OCI-LY7 (cell line): ENCODE data around the gene TDRD1. TPM values are rescaled to one million over a fixed set of nuclear protein-coding genes. Genes with fewer than 3 reads are reported as not detected.

Experiments
- BruUV-seq: library from RNA; stranded (reverse); fragments of 400-500 nt; replicated peaks from 2 replicates; lab custom pipeline; 2021; lab: Mats Ljungman, UMichigan
- CTCF ChIA-PET: fragments of 300-600 bp; sonication (Branson Sonifier 250); formaldehyde crosslinking; loops from one replicate; lab custom pipeline; 2022; ENCODE audit warnings: antibody characterized with exemption; ENCODE audit not compliant: unreplicated experiment; lab: Charles Lee
- POLR2A ChIA-PET: fragments of 300-600 bp; sonication (Branson Sonifier 250); formaldehyde crosslinking; loops from one replicate; lab custom pipeline; 2022; ENCODE audit warnings: antibody characterized with exemption; lab: Charles Lee
- DNase-seq: peaks from one replicate; pipeline ENCODE4 v3.0.0-alpha.2; 2015; ENCODE audit warnings: low spot score
- H2AFZ ChIP-seq: fragments of 200-600 bp; sonication (generic), shearing (Covaris generic); 2 replicates; pipeline ENCODE4 v1.6.1; 2014; ENCODE audit warnings: mild to moderate bottlenecking, antibody characterized with exemption, low read length, moderate library complexity
- H3K27ac ChIP-seq: fragments of 200-600 bp; sonication (generic); 2 replicates; pipeline ENCODE4 v1.5.1; 2014; ENCODE audit warnings: mixed run types, low read depth, mild to moderate bottlenecking, moderate library complexity, low read length, inconsistent platforms; ENCODE audit not compliant: poor library complexity, severe bottlenecking
- H3K36me3 ChIP-seq: fragments of 200-600 bp; sonication (generic); 2 replicates; pipeline ENCODE4 v1.6.1; 2014; ENCODE audit warnings: mild to moderate bottlenecking, antibody characterized with exemption, low read length, moderate library complexity, mixed read lengths; ENCODE audit not compliant: insufficient read depth
- H3K4me1 ChIP-seq: fragments of 200-600 bp; sonication (generic); 2 replicates; pipeline ENCODE4 v1.5.1; 2014; ENCODE audit warnings: mild to moderate bottlenecking, low read length; ENCODE audit not compliant: insufficient read depth, poor library complexity, severe bottlenecking
- H3K4me2 ChIP-seq: fragments of 200-600 bp; sonication (generic); 2 replicates; pipeline ENCODE4 v1.6.1; 2014; ENCODE audit warnings: mild to moderate bottlenecking, low read length
- H3K4me3 ChIP-seq: fragments of 200-600 bp; sonication (generic); 2 replicates; pipeline ENCODE4 v1.5.1; 2014; ENCODE audit warnings: mild to moderate bottlenecking, low read depth, low read length; ENCODE audit not compliant: poor library complexity, severe bottlenecking
- H3K79me2 ChIP-seq: fragments of 200-600 bp; sonication (generic); 2 replicates; pipeline ENCODE4 v1.6.1; 2016; ENCODE audit warnings: low read depth, mild to moderate bottlenecking, low read length, moderate library complexity, mixed read lengths; ENCODE audit not compliant: insufficient read depth
- H3K9me2 ChIP-seq: fragments of 200-600 bp; sonication (generic); 2 replicates; pipeline ENCODE4 v1.6.1; 2016; ENCODE audit warnings: mild to moderate bottlenecking, low read length, mixed read lengths; ENCODE audit not compliant: insufficient read depth
- H3K9me3 ChIP-seq: fragments of 200-600 bp; sonication (generic); 2 replicates; pipeline ENCODE4 v1.6.1; 2014; ENCODE audit warnings: mild to moderate bottlenecking, mixed run types, low read length, mixed read lengths
- H4K20me1 ChIP-seq: fragments of 200-600 bp; sonication (generic); 2 replicates; pipeline ENCODE4 v1.6.1; 2014; ENCODE audit warnings: mild to moderate bottlenecking, antibody characterized with exemption, low read length, moderate library complexity, mixed read lengths; ENCODE audit not compliant: insufficient read depth
- EZH2phosphoT487 ChIP-seq: fragments of 200-600 bp; sonication (generic); IDR thresholded peaks from 2 replicates; pipeline ENCODE4 v1.6.1; 2018; ENCODE audit warnings: low read depth, borderline replicate concordance, mild to moderate bottlenecking, mixed run types, antibody characterized with exemption, low read length, moderate library complexity, mixed read lengths
- intact Hi-C: fragments of 100-400 bp; cut with micrococcal nuclease; formaldehyde crosslinking; loops from one replicate; pipeline ENCODE4 v1.10.0; 2022; ENCODE audit not compliant: unreplicated experiment
- total RNA-seq, 2 experiments: library from RNA; depleted of rRNA in 1 of 2; stranded (reverse); fragments of >200 nt in 1 of 2; shearing (Covaris generic) in 1 of 2; gene quantifications; 2 replicates each; pipeline ENCODE4 v1.2.3, GENCODE V29; 2014 to 2022
- TF ChIP-seq, protein P1 (sequence below): fragments of 200-600 bp; sonication (generic); conservative IDR thresholded peaks from 2 replicates; pipeline ENCODE4 v1.5.1; 2014; ENCODE audit warnings: mild to moderate bottlenecking, antibody characterized with exemption, low read length, moderate library complexity, mixed read lengths

TDRD1 gene
- total RNA-seq, 2 experiments from 2014 or later, result not detected

DNA sequence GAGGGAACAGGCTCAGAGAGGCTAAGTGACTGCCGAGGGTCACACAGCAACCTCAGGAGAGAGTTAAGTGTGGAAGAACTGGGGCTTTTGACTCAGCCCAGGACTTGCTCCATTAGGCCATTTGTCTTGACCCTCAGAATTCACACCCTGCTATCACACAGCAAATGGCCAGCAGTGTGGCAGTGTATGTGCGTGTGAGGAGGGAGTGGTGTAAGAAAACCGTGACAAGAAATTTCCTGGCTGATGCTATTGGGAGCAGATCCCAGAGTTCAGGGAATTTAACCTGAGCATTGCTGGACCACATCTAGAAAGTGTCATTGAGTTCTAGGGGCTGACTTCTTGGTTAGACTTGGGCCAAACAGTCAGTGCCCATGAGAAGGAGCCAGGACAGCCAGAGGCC lies 78.3 kb downstream of the TDRD1 start:
- DNase-seq, result no peak
- Histone ChIP-seq H3K79me2 (no peaks in the 10 kb centered on the region), H3K4me3 (no peak overlapping the region), H3K27ac (no peak overlapping the region), H3K9me3 (no peaks in the 10 kb centered on the region), H3K9me2 (no peaks in the 10 kb centered on the region), H3K36me3 (no peaks in the 10 kb centered on the region), H2AFZ (no peak overlapping the region), H4K20me1 (no peaks in the 10 kb centered on the region), H3K4me2 (no peak overlapping the region), H3K4me1 (no peaks in the 10 kb centered on the region)
- intact Hi-C loops, result no loop called here
- BruUV-seq, result no TSS peak
- ChIA-PET CTCF (no interaction called here), POLR2A (interaction anchor here (0.7 kb wide), 1 partner anchor 25 kb away, joined by 3 read pairs; no protein-coding TSS in a partner anchor)
- TF ChIP-seq, protein P1, sequence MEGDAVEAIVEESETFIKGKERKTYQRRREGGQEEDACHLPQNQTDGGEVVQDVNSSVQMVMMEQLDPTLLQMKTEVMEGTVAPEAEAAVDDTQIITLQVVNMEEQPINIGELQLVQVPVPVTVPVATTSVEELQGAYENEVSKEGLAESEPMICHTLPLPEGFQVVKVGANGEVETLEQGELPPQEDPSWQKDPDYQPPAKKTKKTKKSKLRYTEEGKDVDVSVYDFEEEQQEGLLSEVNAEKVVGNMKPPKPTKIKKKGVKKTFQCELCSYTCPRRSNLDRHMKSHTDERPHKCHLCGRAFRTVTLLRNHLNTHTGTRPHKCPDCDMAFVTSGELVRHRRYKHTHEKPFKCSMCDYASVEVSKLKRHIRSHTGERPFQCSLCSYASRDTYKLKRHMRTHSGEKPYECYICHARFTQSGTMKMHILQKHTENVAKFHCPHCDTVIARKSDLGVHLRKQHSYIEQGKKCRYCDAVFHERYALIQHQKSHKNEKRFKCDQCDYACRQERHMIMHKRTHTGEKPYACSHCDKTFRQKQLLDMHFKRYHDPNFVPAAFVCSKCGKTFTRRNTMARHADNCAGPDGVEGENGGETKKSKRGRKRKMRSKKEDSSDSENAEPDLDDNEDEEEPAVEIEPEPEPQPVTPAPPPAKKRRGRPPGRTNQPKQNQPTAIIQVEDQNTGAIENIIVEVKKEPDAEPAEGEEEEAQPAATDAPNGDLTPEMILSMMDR, result no peak
- TF ChIP-seq EZH2phosphoT487, result no peak

DNA sequence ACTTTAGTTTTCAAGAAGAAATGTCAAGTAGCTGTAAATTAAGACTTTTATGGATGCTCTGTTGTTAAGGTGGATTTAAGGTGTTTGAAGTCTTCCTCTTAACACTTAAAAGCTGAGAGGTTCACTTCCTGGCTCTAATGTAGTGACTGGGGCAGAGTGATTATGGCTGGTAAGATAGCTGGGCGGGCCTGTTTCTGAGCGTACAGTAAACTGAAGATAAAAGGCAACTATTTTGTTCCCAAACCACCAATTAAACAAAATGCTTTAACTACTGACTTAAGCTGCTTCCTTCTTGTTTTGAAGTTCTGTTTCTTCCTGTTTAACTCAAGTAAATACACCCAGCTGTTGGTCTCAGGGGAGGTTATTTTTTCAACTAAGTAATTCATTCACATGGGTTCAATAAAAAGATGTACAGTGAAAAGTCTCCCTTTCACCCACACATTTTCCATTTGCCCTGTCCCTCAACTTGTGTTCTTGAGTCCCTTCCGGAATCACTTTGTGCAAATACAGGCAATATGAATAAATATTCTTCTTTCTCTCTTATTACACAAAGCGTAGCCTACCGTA lies 79.2 kb downstream of the TDRD1 start:
- DNase-seq, result no peak
- ChIA-PET POLR2A (interaction anchor here (0.7 kb wide), 1 partner anchor 26 kb away, joined by 3 read pairs; no protein-coding TSS in a partner anchor), CTCF (interaction anchor here (0.5 kb wide), 1 partner anchor 288 kb away, joined by 3 read pairs; no protein-coding TSS in a partner anchor)
- intact Hi-C loops, result no loop called here
- Histone ChIP-seq H3K9me3 (no peaks in the 10 kb centered on the region), H3K4me3 (no peak overlapping the region), H3K4me1 (no peaks in the 10 kb centered on the region), H2AFZ (no peak overlapping the region), H3K4me2 (no peak overlapping the region), H3K79me2 (no peaks in the 10 kb centered on the region), H3K9me2 (no peaks in the 10 kb centered on the region), H3K36me3 (no peaks in the 10 kb centered on the region), H4K20me1 (no peaks in the 10 kb centered on the region), H3K27ac (no peak overlapping the region)
- TF ChIP-seq, protein P1, result no peak
- no peak for TF ChIP-seq EZH2phosphoT487
- no TSS peak for BruUV-seq

DNA sequence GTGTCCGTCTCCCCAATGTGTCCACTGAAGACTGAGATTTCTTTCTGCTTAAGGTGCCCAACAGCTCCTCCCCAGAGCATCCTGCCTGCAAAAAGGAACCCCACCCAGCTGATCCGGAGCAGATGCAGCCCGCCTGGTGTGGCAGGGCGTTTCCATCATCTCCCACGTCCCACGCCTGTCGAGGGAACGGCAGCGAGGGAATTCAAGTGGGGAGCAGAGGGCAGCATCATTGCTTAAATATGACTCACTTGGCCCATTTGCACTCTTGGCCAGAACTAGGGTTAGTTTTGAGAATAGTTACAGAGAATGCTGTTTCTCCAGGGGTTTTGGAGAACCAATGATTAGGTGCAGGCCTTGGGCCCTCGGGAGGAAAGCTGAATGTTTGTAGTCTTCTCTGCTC lies 80.7 kb downstream of the TDRD1 start:
- ChIA-PET POLR2A (no interaction called here), CTCF (no interaction called here)
- DNase-seq, result no peak
- Histone ChIP-seq H3K4me1 (no peaks in the 10 kb centered on the region), H3K79me2 (no peaks in the 10 kb centered on the region), H3K36me3 (no peaks in the 10 kb centered on the region), H3K4me3 (no peak overlapping the region), H3K27ac (no peak overlapping the region), H3K4me2 (no peak overlapping the region), H3K9me2 (no peaks in the 10 kb centered on the region), H2AFZ (no peak overlapping the region), H4K20me1 (no peaks in the 10 kb centered on the region), H3K9me3 (no peaks in the 10 kb centered on the region)
- intact Hi-C loops, result no loop called here
- no peak for TF ChIP-seq EZH2phosphoT487
- TF ChIP-seq, protein P1, result no peak
- no TSS peak for BruUV-seq
